Tibial artery (tissue), 4 donors: Measurements from ENCODE around the gene NDRG4.

ENCODE experiments used
- DNase-seq, 2 donors: peaks; one replicate each; pipeline ENCODE4 v3.0.0-alpha.2; 2019
- H3K27ac ChIP-seq, 2 donors: fragments of 200-600 bp; sonication (generic) in 1 of 2; 1 replicate in 1 of 2; 2 replicates in 1 of 2; pipeline ENCODE4 v1.5.1; 2018 to 2019; ENCODE audit warnings: mild to moderate bottlenecking in 1 of 2
- H3K27me3 ChIP-seq, 2 donors: fragments of 200-600 bp; sonication (generic) in 1 of 2; one replicate each; pipeline versions ENCODE4 v1.5.1 to v1.6.0; 2016 to 2019
- H3K36me3 ChIP-seq, 3 donors: fragments of 200-600 bp; sonication (generic) in 2 of 3; one replicate each; pipeline ENCODE4 v1.5.1; 2016 to 2019; ENCODE audit warnings: mild to moderate bottlenecking in 2 of 3
- H3K4me1 ChIP-seq, 4 donors: fragments of 200-600 bp; sonication (generic) in 2 of 4; 1 replicate in 3 of 4; 2 replicates in 1 of 4; pipeline ENCODE4 v1.5.1; 2016 to 2019
- H3K4me3 ChIP-seq, 2 donors: fragments of 200-600 bp; sonication (generic) in 1 of 2; 1 replicate in 1 of 2; 2 replicates in 1 of 2; pipeline ENCODE4 v1.5.1; 2018 to 2019; ENCODE audit warnings: mild to moderate bottlenecking in 2 of 2
- H3K9me3 ChIP-seq, 3 donors: fragments of 200-600 bp; sonication (generic) in 1 of 3; one replicate each; pipeline ENCODE4 v1.5.1; 2016 to 2019
- CTCF ChIP-seq, 2 experiments: fragments of 200-600 bp in 1 of 2; fragments of 450-650 bp in 1 of 2; IDR thresholded peaks; one replicate each; pipeline ENCODE4 v1.5.1; 2017 to 2019; ENCODE audit warnings: antibody characterized with exemption in 2 of 2, mild to moderate bottlenecking in 1 of 2, moderate library complexity in 1 of 2
- intact Hi-C: fragments of 100-400 bp; cut with DNase I; formaldehyde crosslinking; loops from one replicate; pipeline ENCODE4 v1.15.0; 2023; ENCODE audit warnings: low total_unique reads

NDRG4 gene

GRCh38 chr16:58481226-58481869 lies 18.6 kb upstream of the NDRG4 start:
- TF ChIP-seq CTCF (IDR thresholded peaks at IDR 0.05), result no peak
- no peaks in the 10 kb centered on the region for H3K36me3 ChIP-seq

GRCh38 chr16:58481931-58482330 lies 18.0 kb upstream of the NDRG4 start:
- DNase-seq, result no peak
- peaks cover 0 to 23% of the 10 kb centered on the region in 2 donors for H3K27me3 ChIP-seq
- no peak overlapping the region for H3K4me3 ChIP-seq
- intact Hi-C loops, result no loop called here
- H3K4me1 ChIP-seq, result no peaks in the 10 kb centered on the region
- no peaks in the 10 kb centered on the region for H3K36me3 ChIP-seq
- no peak overlapping the region for H3K27ac ChIP-seq
- no peaks in the 10 kb centered on the region for H3K9me3 ChIP-seq
- no peak for TF ChIP-seq CTCF (IDR thresholded peaks at IDR 0.05)

More at GRCh38 chr16:58481226-58481869, 18.6 kb upstream of the NDRG4 start:
- H3K27me3 ChIP-seq, result peaks cover 0 to 20% of the 10 kb centered on the region in 2 donors
- no peak for DNase-seq
- intact Hi-C loops, result no loop called here
- H3K4me3 ChIP-seq, result no peak overlapping the region
- H3K9me3 ChIP-seq, result no peaks in the 10 kb centered on the region
- no peak overlapping the region for H3K27ac ChIP-seq
- H3K4me1 ChIP-seq, result no peaks in the 10 kb centered on the region

- intact Hi-C loops, result loop anchor here (5.0 kb wide), 1 partner anchor 148 kb away; no protein-coding TSS in a partner anchor
- Histone ChIP-seq H3K36me3 (no peaks in the 10 kb centered on the region), H3K27ac (no peak overlapping the region), H3K9me3 (no peaks in the 10 kb centered on the region), H3K4me1 (peaks cover 0 to 7% (median 3%) of the 10 kb centered on the region in 4 donors), H3K27me3 (peaks cover 0 to 33% of the 10 kb centered on the region in 2 donors), H3K4me3 (no peak overlapping the region)
- no peak for TF ChIP-seq CTCF (IDR thresholded peaks at IDR 0.05)
- DNase-seq, result no peak
These were observed 14.6 kb upstream of the NDRG4 start for GRCh38 chr16:58485184-58485887.

- Histone ChIP-seq H3K27ac (no peak overlapping the region), H3K4me3 (no peak overlapping the region), H3K4me1 (peaks cover 0 to 7% (median 3%) of the 10 kb centered on the region in 4 donors)
These were observed 12.2 kb upstream of the NDRG4 start for GRCh38 chr16:58487566-58488351.

More at GRCh38 chr16:58487566-58488351, 12.2 kb upstream of the NDRG4 start:
- DNase-seq, result peak; percentile 65 to 81
- intact Hi-C loops, result loop anchor here (5.0 kb wide), 1 partner anchor 150 kb away; no protein-coding TSS in a partner anchor
- H3K36me3 ChIP-seq, result no peaks in the 10 kb centered on the region
- no peaks in the 10 kb centered on the region for H3K9me3 ChIP-seq
- TF ChIP-seq CTCF (IDR thresholded peaks at IDR 0.05), result peak; percentile 84
- peaks cover 0 to 32% of the 10 kb centered on the region in 2 donors for H3K27me3 ChIP-seq
